ENCODE data around the gene SHISAL1.

Gene SHISAL1

GRCh38 chr22:44348971-44349560, 36.3 kb upstream of the SHISAL1 start:
- Histone ChIP-seq H3K36me3 (ENCODE audit: control insufficient read depth, insufficient read depth, low read length) (no peaks in the 10 kb centered on the region), H3K27me3 (replicated peaks; ENCODE audit: control insufficient read depth, insufficient read depth, low read length) (no peaks in the 10 kb centered on the region; the same call in none of the 2 replicates), H3K4me3 (replicated peaks; ENCODE audit: low read depth, low read length) (no peak overlapping the region)
- DNase-seq (ENCODE audit: extremely low read depth, insufficient read length) = no peak
- no peak for TF ChIP-seq CTCF (IDR thresholded peaks at IDR 0.05; ENCODE audit: insufficient read depth, low read length, poor library complexity, severe bottlenecking)

GRCh38 chr22:44347549-44347948, 34.8 kb upstream of the SHISAL1 start:
- no peak for TF ChIP-seq CTCF (IDR thresholded peaks at IDR 0.05; ENCODE audit: insufficient read depth, low read length, poor library complexity, severe bottlenecking)
- DNase-seq (ENCODE audit: extremely low read depth, insufficient read length) = no peak
- H3K4me3 ChIP-seq (replicated peaks; ENCODE audit: low read depth, low read length) = no peak overlapping the region
- peaks cover 2% of the 10 kb centered on the region for H3K27me3 ChIP-seq (replicated peaks; ENCODE audit: control insufficient read depth, insufficient read depth, low read length)
- H3K36me3 ChIP-seq (ENCODE audit: control insufficient read depth, insufficient read depth, low read length) = no peaks in the 10 kb centered on the region

GRCh38 chr22:44347080-44347479, 34.3 kb upstream of the SHISAL1 start:
- DNase-seq (ENCODE audit: extremely low read depth, insufficient read length) = no peak
- Histone ChIP-seq H3K27me3 (replicated peaks; ENCODE audit: control insufficient read depth, insufficient read depth, low read length) (peaks cover 2% of the 10 kb centered on the region), H3K36me3 (ENCODE audit: control insufficient read depth, insufficient read depth, low read length) (no peaks in the 10 kb centered on the region), H3K4me3 (replicated peaks; ENCODE audit: low read depth, low read length) (no peak overlapping the region)
- TF ChIP-seq CTCF (IDR thresholded peaks at IDR 0.05; ENCODE audit: insufficient read depth, low read length, poor library complexity, severe bottlenecking) = no peak

- peaks cover 2% of the 10 kb centered on the region for H3K27me3 ChIP-seq (replicated peaks; ENCODE audit: control insufficient read depth, insufficient read depth, low read length)
- no peak for TF ChIP-seq CTCF (IDR thresholded peaks at IDR 0.05; ENCODE audit: insufficient read depth, low read length, poor library complexity, severe bottlenecking)
- no peak for DNase-seq (ENCODE audit: extremely low read depth, insufficient read length)
- no peaks in the 10 kb centered on the region for H3K36me3 ChIP-seq (ENCODE audit: control insufficient read depth, insufficient read depth, low read length)
- H3K4me3 ChIP-seq (replicated peaks; ENCODE audit: low read depth, low read length) = no peak overlapping the region
Observed at GRCh38 chr22:44345872-44346271, 33.1 kb upstream of the SHISAL1 start.

GRCh38 chr22:44344407-44344806, 31.7 kb upstream of the SHISAL1 start:
- H3K27me3 ChIP-seq (replicated peaks; ENCODE audit: control insufficient read depth, insufficient read depth, low read length) = peaks cover 2% of the 10 kb centered on the region; the same call in 1 of the 2 replicates

More at GRCh38 chr22:44344407-44344806, 31.7 kb upstream of the SHISAL1 start:
- Histone ChIP-seq H3K4me3 (replicated peaks; ENCODE audit: low read depth, low read length) (no peak overlapping the region), H3K36me3 (ENCODE audit: control insufficient read depth, insufficient read depth, low read length) (no peaks in the 10 kb centered on the region)
- no peak for DNase-seq (ENCODE audit: extremely low read depth, insufficient read length)
- no peak for TF ChIP-seq CTCF (IDR thresholded peaks at IDR 0.05; ENCODE audit: insufficient read depth, low read length, poor library complexity, severe bottlenecking)
